GM21360 (cell line): ENCODE data around the gene GDF15.

Source experiments
- ATAC-seq: cut with Tn5 transposase; IDR thresholded peaks from one replicate; pipeline ENCODE4 v1.9.1; 2021; ENCODE audit warnings: mild to moderate bottlenecking, moderate library complexity; ENCODE audit not compliant: unreplicated experiment

Gene GDF15

GRCh38 chr19:18417250-18418028, 31.5 kb downstream of the GDF15 start:
- no peak for ATAC-seq

- ATAC-seq = no peak
Observed at GRCh38 chr19:18418029-18418482, 32.1 kb downstream of the GDF15 start.

- ATAC-seq = no peak
Observed at GRCh38 chr19:18418483-18419194, 32.7 kb downstream of the GDF15 start.

- ATAC-seq = no peak
Observed at GRCh38 chr19:18419195-18419698, 33.3 kb downstream of the GDF15 start, which contains the start of gene SSBP4. Gene SSBP4, plus strand, starts transcription at chr19:18419398. Its CDS starts 251 bp downstream, at chr19:18419649.

GRCh38 chr19:18419699-18420460, 33.9 kb downstream of the GDF15 start:
- ATAC-seq = no peak

GRCh38 chr19:18420930-18421329, 35.0 kb downstream of the GDF15 start:
- ATAC-seq = no peak

GRCh38 chr19:18421371-18421959, 35.5 kb downstream of the GDF15 start:
- ATAC-seq = no peak

GRCh38 chr19:18422530-18423191, 36.7 kb downstream of the GDF15 start:
- ATAC-seq = no peak

GRCh38 chr19:18423258-18424020, 37.5 kb downstream of the GDF15 start:
- ATAC-seq = no peak

- no peak for ATAC-seq
Observed at GRCh38 chr19:18424122-18424889, 38.3 kb downstream of the GDF15 start.

- no peak for ATAC-seq
Observed at GRCh38 chr19:18424890-18425514, 39.0 kb downstream of the GDF15 start.

GRCh38 chr19:18425515-18426415, 39.8 kb downstream of the GDF15 start:
- no peak for ATAC-seq

- ATAC-seq = no peak
Observed at GRCh38 chr19:18426416-18426767, 40.4 kb downstream of the GDF15 start.

- no peak for ATAC-seq
Observed at GRCh38 chr19:18427080-18427742, 41.3 kb downstream of the GDF15 start.

- no peak for ATAC-seq
Observed at GRCh38 chr19:18427743-18428113, 41.8 kb downstream of the GDF15 start.

GRCh38 chr19:18428173-18428786, 42.3 kb downstream of the GDF15 start:
- no peak for ATAC-seq
